Fibroblast of lung (primary cell): ENCODE results near the gene KASH5. TPM values are rescaled to one million over a fixed set of nuclear protein-coding genes. Genes with fewer than 3 reads are reported as not detected.

Source experiments
- DNase-seq, 2 donors: peaks; one replicate each; pipeline versions ENCODE4 v3.0.0 to v3.0.0-alpha.2; 2010; ENCODE audit warnings: low read depth in 2 of 2
- H2AFZ ChIP-seq: 2 replicates; pipeline ENCODE4 v1.5.1; 2012; ENCODE audit warnings: low read length, control low read depth, inconsistent platforms
- H3K27ac ChIP-seq: 2 replicates; pipeline ENCODE4 v1.5.1; 2011; ENCODE audit warnings: low read length, control low read depth; ENCODE audit not compliant: insufficient read depth
- H3K27me3 ChIP-seq: 2 replicates; pipeline ENCODE4 v1.5.1; 2011; ENCODE audit warnings: mild to moderate bottlenecking, low read length; ENCODE audit not compliant: control insufficient read depth, insufficient read depth
- H3K36me3 ChIP-seq: 2 replicates; pipeline ENCODE4 v1.5.1; 2011; ENCODE audit warnings: low read length; ENCODE audit not compliant: control insufficient read depth, insufficient read depth
- H3K4me1 ChIP-seq: 2 replicates; pipeline ENCODE4 v1.5.1; 2011; ENCODE audit warnings: low read length; ENCODE audit not compliant: control insufficient read depth, insufficient read depth; ENCODE audit errors: extremely low read depth
- H3K4me2 ChIP-seq: 2 replicates; pipeline ENCODE4 v1.5.1; 2011; ENCODE audit warnings: low read length, control low read depth; ENCODE audit not compliant: insufficient read depth; ENCODE audit errors: extremely low read depth
- H3K4me3 ChIP-seq, 4 experiments: fragments of 200-600 bp in 1 of 4; sonication (generic) in 1 of 4; replicated peaks in 1 of 4; 2 replicates each; pipeline ENCODE4 v1.5.1; 2011 to 2016; ENCODE audit warnings: low read length in 4 of 4, low read depth in 3 of 4, mild to moderate bottlenecking in 3 of 4, control low read depth in 2 of 4, inconsistent platforms in 1 of 4, mixed read lengths in 1 of 4; ENCODE audit not compliant: insufficient read depth in 1 of 4; ENCODE audit errors: control extremely low read depth in 1 of 4
- H3K79me2 ChIP-seq: 2 replicates; pipeline ENCODE4 v1.5.1; 2012; ENCODE audit warnings: mild to moderate bottlenecking, low read length, inconsistent platforms; ENCODE audit not compliant: control insufficient read depth, insufficient read depth
- H3K9ac ChIP-seq: 2 replicates; pipeline ENCODE4 v1.5.1; 2011; ENCODE audit warnings: mild to moderate bottlenecking, low read length, control low read depth; ENCODE audit not compliant: insufficient read depth
- H3K9me3 ChIP-seq: 2 replicates; pipeline ENCODE4 v1.5.1; 2012; ENCODE audit warnings: low read depth, low read length; ENCODE audit not compliant: control insufficient read depth, insufficient read depth
- H4K20me1 ChIP-seq: 2 replicates; pipeline ENCODE4 v1.5.1; 2011; ENCODE audit warnings: low read length; ENCODE audit not compliant: control insufficient read depth, insufficient read depth; ENCODE audit errors: extremely low read depth
- EZH2 ChIP-seq: IDR thresholded peaks from 2 replicates; pipeline ENCODE4 v1.5.1; 2012; ENCODE audit warnings: low read length, control low read depth, mild to moderate bottlenecking; ENCODE audit errors: missing control alignments
- polyA plus RNA-seq, 2 donors: library from polyadenylated mRNA; depleted of rRNA in 1 of 2; stranded (reverse) in 1 of 2; unstranded in 1 of 2; fragments of >200 nt; gene quantifications; 2 replicates each; pipeline ENCODE4 v1.2.1, GENCODE V29; 2011 to 2012; ENCODE audit warnings: missing spikeins in 1 of 2
- total RNA-seq: library from RNA; depleted of rRNA; stranded (reverse); fragments of >200 nt; gene quantifications from 2 replicates; pipeline ENCODE4 v1.2.1, GENCODE V29; 2014
- TF ChIP-seq, protein P1 (sequence below), 2 donors: IDR thresholded peaks in 1 of 2; conservative IDR thresholded peaks in 1 of 2; 1 replicate in 1 of 2; 2 replicates in 1 of 2; pipeline ENCODE4 v1.5.1; 2011 to 2012; ENCODE audit warnings: low read length in 2 of 2, control low read depth in 1 of 2, inconsistent platforms in 1 of 2, low read depth in 1 of 2, mild to moderate bottlenecking in 1 of 2

Gene KASH5
- total and polyA plus RNA-seq, 2 donors (not counting 1 experiment from before 2014, with no cell fraction given) = not detected

DNA sequence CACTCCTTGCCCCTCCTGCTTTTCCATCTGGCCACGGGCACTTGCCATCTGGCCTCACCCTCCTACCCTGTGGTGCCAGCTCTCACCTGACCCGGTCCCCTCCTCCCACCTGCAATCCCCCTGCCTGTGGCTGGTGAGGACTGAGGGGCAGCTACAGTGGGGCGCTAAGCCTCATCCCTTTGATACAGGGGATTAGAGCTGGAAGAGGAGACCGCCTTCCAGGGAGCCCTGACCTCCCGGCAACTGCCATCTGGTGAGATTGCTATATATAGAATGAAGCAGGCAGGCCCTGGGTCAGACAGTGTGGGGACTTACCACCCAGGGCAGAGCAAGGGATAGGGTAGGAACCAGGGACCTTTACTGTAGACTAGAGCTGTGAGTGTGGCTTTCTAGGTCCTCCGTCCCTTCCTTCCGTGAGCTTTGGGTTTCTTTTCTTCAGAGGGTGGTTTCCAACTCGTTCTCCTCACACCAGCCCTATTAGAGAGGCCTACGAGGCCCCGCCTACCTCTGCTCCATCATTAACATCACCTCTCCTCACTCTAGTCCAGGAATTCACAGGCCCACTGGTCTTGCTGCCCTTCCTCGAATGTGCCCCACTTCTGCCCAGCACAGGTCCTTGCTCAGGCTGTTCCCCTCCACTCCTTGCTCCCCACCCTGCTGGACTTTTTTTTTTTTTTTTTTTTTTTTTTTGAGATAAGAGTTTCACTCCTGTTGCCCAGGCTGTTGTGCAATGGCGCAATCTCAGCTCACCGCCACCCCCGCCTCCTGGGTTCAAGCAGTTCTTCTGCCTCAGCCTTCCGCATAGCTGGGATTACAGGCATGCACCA is 7.7 kb downstream of the KASH5 start:
- H2AFZ ChIP-seq = no peak overlapping the region
- no peak overlapping the region for H3K9ac ChIP-seq
- no peaks in the 10 kb centered on the region for H3K79me2 ChIP-seq
- no peak overlapping the region for H3K27ac ChIP-seq
- H4K20me1 ChIP-seq = no peaks in the 10 kb centered on the region
- peaks cover 12% of the 10 kb centered on the region for H3K27me3 ChIP-seq
- no peaks in the 10 kb centered on the region for H3K9me3 ChIP-seq
- no peak for DNase-seq
- no peak overlapping the region for H3K4me3 ChIP-seq
- H3K4me2 ChIP-seq = no peak overlapping the region
- H3K4me1 ChIP-seq = no peaks in the 10 kb centered on the region
- TF ChIP-seq, protein P1, sequence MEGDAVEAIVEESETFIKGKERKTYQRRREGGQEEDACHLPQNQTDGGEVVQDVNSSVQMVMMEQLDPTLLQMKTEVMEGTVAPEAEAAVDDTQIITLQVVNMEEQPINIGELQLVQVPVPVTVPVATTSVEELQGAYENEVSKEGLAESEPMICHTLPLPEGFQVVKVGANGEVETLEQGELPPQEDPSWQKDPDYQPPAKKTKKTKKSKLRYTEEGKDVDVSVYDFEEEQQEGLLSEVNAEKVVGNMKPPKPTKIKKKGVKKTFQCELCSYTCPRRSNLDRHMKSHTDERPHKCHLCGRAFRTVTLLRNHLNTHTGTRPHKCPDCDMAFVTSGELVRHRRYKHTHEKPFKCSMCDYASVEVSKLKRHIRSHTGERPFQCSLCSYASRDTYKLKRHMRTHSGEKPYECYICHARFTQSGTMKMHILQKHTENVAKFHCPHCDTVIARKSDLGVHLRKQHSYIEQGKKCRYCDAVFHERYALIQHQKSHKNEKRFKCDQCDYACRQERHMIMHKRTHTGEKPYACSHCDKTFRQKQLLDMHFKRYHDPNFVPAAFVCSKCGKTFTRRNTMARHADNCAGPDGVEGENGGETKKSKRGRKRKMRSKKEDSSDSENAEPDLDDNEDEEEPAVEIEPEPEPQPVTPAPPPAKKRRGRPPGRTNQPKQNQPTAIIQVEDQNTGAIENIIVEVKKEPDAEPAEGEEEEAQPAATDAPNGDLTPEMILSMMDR (conservative IDR thresholded peaks at IDR 0.05 in 1 of 2, IDR thresholded peaks at IDR 0.05 in 1 of 2; ENCODE audit: low read depth in 1 of 2, low read length in 2 of 2) = no peak
- no peak for TF ChIP-seq EZH2
- H3K36me3 ChIP-seq = no peaks in the 10 kb centered on the region

DNA sequence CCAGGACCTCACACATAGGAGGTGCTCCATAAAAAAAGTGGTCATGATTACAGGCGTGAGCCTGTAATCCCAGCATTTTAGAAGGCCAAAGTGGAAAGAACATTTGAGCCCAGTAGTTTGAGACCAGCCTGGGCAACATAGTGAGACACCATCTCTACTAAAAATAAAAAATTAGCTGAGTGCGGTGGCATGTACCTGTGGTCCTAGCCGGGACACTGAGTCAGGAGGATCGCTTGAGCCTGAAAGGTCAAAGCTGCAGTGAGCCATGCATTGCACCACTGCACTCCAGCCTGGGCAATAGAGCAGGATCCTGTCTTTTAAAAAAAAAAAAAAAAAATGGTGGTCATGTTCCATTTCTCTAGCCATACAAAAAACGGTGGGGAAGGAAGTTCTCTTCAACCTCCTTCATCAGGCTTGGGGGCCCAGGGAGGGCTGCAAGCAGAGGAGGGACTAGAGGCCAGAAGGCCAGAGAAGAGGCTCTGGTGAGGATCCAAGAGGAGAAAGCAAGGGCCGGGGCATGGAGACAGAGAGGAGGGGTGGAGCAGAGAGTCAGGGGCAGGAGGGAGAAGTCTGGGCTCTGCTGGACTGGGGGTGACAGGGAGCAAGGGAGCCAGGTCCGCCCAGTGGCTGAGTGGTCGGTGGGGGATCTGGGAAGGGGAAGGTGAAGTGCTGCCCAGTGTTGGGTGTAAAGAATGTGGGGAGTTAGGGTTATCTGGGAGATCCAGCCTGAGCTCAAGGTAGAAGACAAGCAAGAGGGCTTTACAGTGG is 8.9 kb downstream of the KASH5 start:
- H3K27me3 ChIP-seq = peaks cover 8% of the 10 kb centered on the region
- H3K4me2 ChIP-seq = no peak overlapping the region
- DNase-seq = no peak
- H3K4me3 ChIP-seq = no peak overlapping the region
- no peak overlapping the region for H3K27ac ChIP-seq
- TF ChIP-seq EZH2 = no peak
- TF ChIP-seq, protein P1 (conservative IDR thresholded peaks at IDR 0.05 in 1 of 2, IDR thresholded peaks at IDR 0.05 in 1 of 2; ENCODE audit: low read depth in 1 of 2, low read length in 2 of 2) = no peak
- H3K9me3 ChIP-seq = no peaks in the 10 kb centered on the region
- H3K9ac ChIP-seq = no peak overlapping the region
- H2AFZ ChIP-seq = no peak overlapping the region
- no peaks in the 10 kb centered on the region for H3K36me3 ChIP-seq
- no peaks in the 10 kb centered on the region for H4K20me1 ChIP-seq
- no peaks in the 10 kb centered on the region for H3K79me2 ChIP-seq
- H3K4me1 ChIP-seq = no peaks in the 10 kb centered on the region

DNA sequence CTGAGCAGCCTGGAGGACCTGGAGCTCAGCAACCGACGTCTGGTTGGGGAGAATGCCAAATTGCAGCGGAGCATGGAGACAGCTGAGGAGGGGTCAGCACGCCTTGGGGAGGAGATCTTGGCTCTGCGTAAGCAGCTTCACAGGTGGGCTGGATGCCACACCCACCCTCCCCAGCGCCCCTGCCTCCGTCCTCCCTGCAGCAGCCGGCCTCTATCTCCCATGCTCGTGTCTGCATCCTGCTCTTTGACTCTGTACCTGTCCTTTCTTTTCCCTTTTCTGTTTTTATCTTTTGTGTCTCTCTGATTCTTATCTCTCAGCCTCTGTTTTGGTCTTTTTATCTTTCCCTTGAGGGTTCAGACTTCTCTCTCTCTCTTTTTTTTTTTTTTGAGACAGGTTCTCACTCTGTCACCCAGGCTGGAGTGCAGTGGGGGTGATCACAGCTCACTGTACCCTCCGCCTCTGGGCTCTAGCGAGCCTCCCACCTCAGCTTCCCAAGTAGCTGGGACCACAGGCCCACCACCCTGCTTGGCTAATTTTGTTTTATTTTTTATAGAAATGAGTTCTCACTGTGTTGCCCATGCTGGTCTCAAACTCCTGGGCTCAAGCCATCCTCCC is 10.1 kb downstream of the KASH5 start:
- Histone ChIP-seq H3K27ac (no peak overlapping the region), H3K4me1 (no peaks in the 10 kb centered on the region), H4K20me1 (no peaks in the 10 kb centered on the region), H3K79me2 (no peaks in the 10 kb centered on the region), H3K4me3 (no peak overlapping the region), H3K4me2 (no peak overlapping the region), H3K36me3 (no peaks in the 10 kb centered on the region), H3K9ac (no peak overlapping the region), H2AFZ (no peak overlapping the region), H3K9me3 (no peaks in the 10 kb centered on the region), H3K27me3 (peaks cover 6% of the 10 kb centered on the region)
- DNase-seq = no peak
- TF ChIP-seq, protein P1 (conservative IDR thresholded peaks at IDR 0.05 in 1 of 2, IDR thresholded peaks at IDR 0.05 in 1 of 2; ENCODE audit: low read depth in 1 of 2, low read length in 2 of 2) = no peak
- TF ChIP-seq EZH2 = no peak
